ENCODE measurements around the gene PDS5B. TPM values are rescaled to one million over a fixed set of nuclear protein-coding genes. Genes with fewer than 3 reads are reported as not detected.

Gene PDS5B
- total RNA-seq, 2 donors from 2014 or later = 46.9 to 57.1 TPM

DNA sequence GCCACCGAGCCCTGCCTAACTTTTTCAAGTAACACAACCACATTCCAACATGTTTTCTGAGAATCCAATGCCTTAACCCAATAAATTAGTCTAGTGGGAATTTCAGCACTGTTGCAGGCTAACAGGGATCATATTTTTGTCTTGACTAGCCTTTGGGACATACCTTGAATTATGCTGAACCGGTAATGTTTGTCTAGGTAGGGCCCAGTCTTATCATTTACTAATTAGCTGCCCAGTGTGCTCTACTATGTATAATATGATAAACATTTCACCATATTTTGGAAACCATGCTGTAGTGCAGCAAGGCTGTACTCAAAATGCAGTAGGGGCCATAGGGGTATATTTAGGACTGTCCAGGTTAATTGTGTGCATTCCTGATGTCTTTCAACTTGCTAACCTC lies 3.3 kb upstream of the PDS5B start:
- no peak for DNase-seq
- Mint-ChIP-seq H3K4me3 (no peak overlapping the region), H3K9me3 (peaks cover 9% of the 10 kb centered on the region), H3K27me3 (ENCODE audit: insufficient read depth) (peaks cover 16% of the 10 kb centered on the region), H3K4me1 (peaks cover 4% of the 10 kb centered on the region), H3K27ac (no peak overlapping the region), H3K36me3 (ENCODE audit: low read depth) (no peaks in the 10 kb centered on the region)
- Histone ChIP-seq H3K27ac (ENCODE audit: low read depth, low read length) (no peak overlapping the region), H3K4me1 (ENCODE audit: control insufficient read depth, insufficient read depth, low read length) (no peaks in the 10 kb centered on the region), H3K9me3 (ENCODE audit: control insufficient read depth, low read length) (no peaks in the 10 kb centered on the region), H3K9ac (ENCODE audit: extremely low read depth, low read length, poor library complexity, severe bottlenecking) (no peak overlapping the region), H3K27me3 (ENCODE audit: control insufficient read depth, insufficient read depth, low read length, poor library complexity, severe bottlenecking) (no peaks in the 10 kb centered on the region), H3K4me3 (ENCODE audit: low read length) (no peak overlapping the region), H3K36me3 (ENCODE audit: control insufficient read depth, insufficient read depth, low read length) (no peaks in the 10 kb centered on the region)
- 83 to 92% methylated on average over 1 to 2 of the region's 2 CpGs for WGBS, 2 experiments (ENCODE audit: insufficient coverage in 1 of 2, insufficient read length in 1 of 2)
- TF ChIP-seq CTCF (conservative IDR thresholded peaks at IDR 0.05) = no peak

- peak overlapping the region; percentile 85 for H3K4me3 ChIP-seq (ENCODE audit: low read length)
- peak; percentile 69 for DNase-seq
- H3K27ac Mint-ChIP-seq = peak overlapping the region; percentile 76
- no peaks in the 10 kb centered on the region for H3K9me3 Mint-ChIP-seq
- 32 to 43% methylated on average over 2 to 8 of the region's 8 CpGs for WGBS, 2 experiments (ENCODE audit: insufficient coverage in 1 of 2, insufficient read length in 1 of 2)
- H3K36me3 ChIP-seq (ENCODE audit: control insufficient read depth, insufficient read depth, low read length) = no peaks in the 10 kb centered on the region
- no peak overlapping the region for H3K27ac ChIP-seq (ENCODE audit: low read depth, low read length)
- H3K27me3 ChIP-seq (ENCODE audit: control insufficient read depth, insufficient read depth, low read length, poor library complexity, severe bottlenecking) = no peaks in the 10 kb centered on the region
- no peak for TF ChIP-seq CTCF (conservative IDR thresholded peaks at IDR 0.05)
- peaks cover 16% of the 10 kb centered on the region for H3K27me3 Mint-ChIP-seq (ENCODE audit: insufficient read depth)
- H3K9ac ChIP-seq (ENCODE audit: extremely low read depth, low read length, poor library complexity, severe bottlenecking) = peak overlapping the region; percentile 34
- H3K9me3 ChIP-seq (ENCODE audit: control insufficient read depth, low read length) = no peaks in the 10 kb centered on the region
- peak overlapping the region; percentile 71 for H3K4me3 Mint-ChIP-seq
- H3K4me1 ChIP-seq (ENCODE audit: control insufficient read depth, insufficient read depth, low read length) = peaks cover 5% of the 10 kb centered on the region
- no peaks in the 10 kb centered on the region for H3K36me3 Mint-ChIP-seq (ENCODE audit: low read depth)
- peaks cover 27% of the 10 kb centered on the region for H3K4me1 Mint-ChIP-seq
Measured at GRCh38 chr13:32585550-32586079, 637 bp upstream of the PDS5B start.

DNA sequence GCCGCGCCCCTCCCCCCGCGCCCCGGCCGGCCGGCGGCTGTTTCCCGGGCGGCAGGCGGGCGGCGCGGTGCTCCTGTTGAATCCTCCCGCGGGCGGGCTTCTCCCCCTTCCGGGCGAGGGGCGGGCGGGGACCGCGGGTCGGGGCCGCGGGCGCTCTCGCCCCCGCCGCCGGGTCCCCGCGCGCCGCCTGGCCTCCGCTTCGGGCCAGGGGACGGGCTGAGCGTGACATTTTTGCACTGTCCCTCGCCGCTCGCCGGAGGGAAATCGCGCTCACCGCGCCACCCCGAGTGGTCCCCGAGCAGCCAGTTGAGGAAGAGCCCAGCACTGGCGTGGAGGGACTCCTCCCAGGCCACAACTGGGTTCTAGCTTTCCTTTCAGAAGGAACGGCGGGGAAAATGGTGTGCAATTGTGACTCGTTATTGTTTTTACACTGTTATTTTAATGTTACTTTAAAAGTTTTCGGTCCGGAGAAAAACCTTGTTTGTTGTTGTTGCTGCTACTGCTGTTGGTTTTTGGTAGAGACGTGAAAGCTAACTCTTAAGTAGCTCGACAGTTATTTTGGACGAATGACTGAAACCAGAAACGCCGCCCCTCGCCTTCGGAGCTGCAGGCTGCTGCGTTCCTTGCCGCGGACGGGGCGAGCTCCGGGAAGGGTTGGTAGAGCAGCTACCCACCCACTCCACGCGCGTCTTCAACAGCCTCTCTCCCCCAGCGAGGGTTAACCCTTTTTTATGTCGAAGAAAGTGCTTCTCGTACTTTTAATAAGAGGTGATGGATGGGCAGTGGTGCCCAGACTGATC lies 959 bp downstream of the PDS5B start:
- peak overlapping the region; percentile 93 for H3K4me3 Mint-ChIP-seq
- H3K27ac Mint-ChIP-seq = peak overlapping the region; percentile 96
- H3K9me3 Mint-ChIP-seq = no peaks in the 10 kb centered on the region
- H3K4me1 Mint-ChIP-seq = peaks cover 27% of the 10 kb centered on the region
- Histone ChIP-seq H3K27ac (ENCODE audit: low read depth, low read length) (peak overlapping the region; percentile 79), H3K4me3 (ENCODE audit: low read length) (peak overlapping the region; percentile 93), H3K36me3 (ENCODE audit: control insufficient read depth, insufficient read depth, low read length) (no peaks in the 10 kb centered on the region), H3K9ac (ENCODE audit: extremely low read depth, low read length, poor library complexity, severe bottlenecking) (peak overlapping the region; percentile 75), H3K9me3 (ENCODE audit: control insufficient read depth, low read length) (no peaks in the 10 kb centered on the region), H3K4me1 (ENCODE audit: control insufficient read depth, insufficient read depth, low read length) (peaks cover 5% of the 10 kb centered on the region), H3K27me3 (ENCODE audit: control insufficient read depth, insufficient read depth, low read length, poor library complexity, severe bottlenecking) (no peaks in the 10 kb centered on the region)
- DNase-seq = peak; percentile 82
- 0% methylated on average over 12 to 74 of the region's 74 CpGs for WGBS, 2 experiments (ENCODE audit: insufficient coverage in 1 of 2, insufficient read length in 1 of 2)
- H3K36me3 Mint-ChIP-seq (ENCODE audit: low read depth) = no peaks in the 10 kb centered on the region
- no peak for TF ChIP-seq CTCF (conservative IDR thresholded peaks at IDR 0.05)
- H3K27me3 Mint-ChIP-seq (ENCODE audit: insufficient read depth) = peaks cover 16% of the 10 kb centered on the region

All from endodermal cell (in vitro differentiated cells).